ENCODE results near the gene CKMT1B.
"Not testable (repeated sequence)": the region's sequence is repeated elsewhere in the genome, so short reads cannot be mapped to it uniquely, and the experiment has no call there.

CKMT1B gene

DNA sequence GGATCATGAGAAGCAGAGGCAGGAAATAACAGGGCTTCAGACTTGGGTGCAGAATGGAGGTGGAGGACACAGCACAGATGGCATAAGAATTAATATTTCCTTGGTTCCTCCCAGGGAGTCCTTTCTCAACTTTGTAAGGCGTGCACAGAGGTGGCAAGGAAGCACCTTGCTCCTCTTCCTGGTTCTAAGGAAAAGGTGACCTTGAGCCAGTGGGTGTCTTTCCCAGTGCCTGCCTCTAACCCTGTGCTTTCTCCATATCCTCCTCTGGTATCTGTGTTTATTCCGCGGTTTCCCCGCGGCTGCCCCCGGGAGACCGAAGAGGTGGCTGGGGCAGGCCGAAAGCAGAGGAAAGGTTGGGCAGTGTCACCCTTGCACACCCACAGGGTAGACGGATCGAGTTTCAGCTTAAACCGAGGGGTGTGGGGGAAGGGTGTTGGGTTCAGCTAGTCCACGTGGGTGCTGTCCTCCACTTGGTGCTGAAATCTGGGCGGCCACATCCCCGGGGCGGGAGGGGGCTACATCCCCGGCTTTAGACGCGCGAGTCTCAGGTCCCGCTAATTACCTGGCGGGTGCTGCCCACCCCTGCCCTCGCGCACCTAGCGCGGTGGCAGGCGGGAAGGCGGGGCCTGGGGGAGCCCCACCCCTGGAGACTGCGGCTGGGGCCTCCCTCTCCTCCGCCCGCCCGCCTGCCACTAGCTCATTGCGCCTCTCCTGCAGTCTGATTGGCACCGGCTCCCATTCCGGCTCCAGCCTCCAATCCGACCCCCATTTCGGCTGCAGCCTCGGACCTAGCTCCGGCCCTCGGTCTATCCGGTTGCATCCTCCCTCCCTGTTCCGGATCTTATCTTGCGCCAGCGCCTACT, at the start of gene CKMT1B:
TSS of gene CKMT1B (plus strand) at position 700 of the 863 bp plus-strand sequence. CDS start 192 bp downstream, outside the sequence.
- DNase-seq (ENCODE audit: low read depth), result not testable (repeated sequence)

GRCh38 chr15:43544266-43544665, 49.6 kb upstream of the CKMT1B start:
- DNase-seq (ENCODE audit: low read depth), result no peak

DNA sequence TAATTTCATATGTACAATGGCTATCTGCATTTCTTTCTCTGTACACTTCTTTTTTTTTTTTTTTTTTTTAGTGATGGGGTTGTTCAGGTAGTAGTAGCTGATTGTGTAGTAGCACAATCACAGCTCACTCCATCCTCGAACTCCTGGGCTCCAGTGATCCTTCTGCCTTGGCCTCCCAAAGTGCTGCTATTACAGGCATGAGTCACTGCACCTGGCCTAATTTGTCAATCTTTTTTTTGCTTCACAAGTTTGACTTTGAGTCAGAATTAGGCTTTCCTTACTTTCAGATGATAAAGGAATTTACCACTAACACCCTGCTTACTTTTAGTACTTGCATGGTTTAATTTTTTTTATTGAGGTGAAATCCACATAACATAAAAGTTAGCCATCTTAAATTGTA, 48.4 kb upstream of the CKMT1B start:
- no peak for DNase-seq (ENCODE audit: low read depth)

DNA sequence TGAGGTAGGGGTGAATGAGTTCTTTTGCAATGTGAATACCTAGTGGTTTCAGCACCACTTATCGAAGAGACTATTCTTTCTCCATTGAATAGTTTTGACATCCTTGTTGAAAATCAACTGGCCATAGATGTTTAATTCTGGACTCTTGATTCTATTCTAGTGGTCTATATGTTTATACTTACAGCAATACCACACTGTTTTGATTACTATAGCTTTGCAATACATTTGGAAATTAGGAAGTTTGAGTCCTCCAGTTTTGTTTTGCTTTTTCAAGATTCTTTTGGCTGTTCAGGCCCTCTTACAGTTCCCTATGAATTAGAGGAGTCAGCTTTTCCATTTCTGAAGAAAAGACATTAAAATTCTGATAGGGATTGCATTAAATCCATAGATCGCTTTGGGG, 46.3 kb upstream of the CKMT1B start:
- no peak for DNase-seq (ENCODE audit: low read depth)

DNA sequence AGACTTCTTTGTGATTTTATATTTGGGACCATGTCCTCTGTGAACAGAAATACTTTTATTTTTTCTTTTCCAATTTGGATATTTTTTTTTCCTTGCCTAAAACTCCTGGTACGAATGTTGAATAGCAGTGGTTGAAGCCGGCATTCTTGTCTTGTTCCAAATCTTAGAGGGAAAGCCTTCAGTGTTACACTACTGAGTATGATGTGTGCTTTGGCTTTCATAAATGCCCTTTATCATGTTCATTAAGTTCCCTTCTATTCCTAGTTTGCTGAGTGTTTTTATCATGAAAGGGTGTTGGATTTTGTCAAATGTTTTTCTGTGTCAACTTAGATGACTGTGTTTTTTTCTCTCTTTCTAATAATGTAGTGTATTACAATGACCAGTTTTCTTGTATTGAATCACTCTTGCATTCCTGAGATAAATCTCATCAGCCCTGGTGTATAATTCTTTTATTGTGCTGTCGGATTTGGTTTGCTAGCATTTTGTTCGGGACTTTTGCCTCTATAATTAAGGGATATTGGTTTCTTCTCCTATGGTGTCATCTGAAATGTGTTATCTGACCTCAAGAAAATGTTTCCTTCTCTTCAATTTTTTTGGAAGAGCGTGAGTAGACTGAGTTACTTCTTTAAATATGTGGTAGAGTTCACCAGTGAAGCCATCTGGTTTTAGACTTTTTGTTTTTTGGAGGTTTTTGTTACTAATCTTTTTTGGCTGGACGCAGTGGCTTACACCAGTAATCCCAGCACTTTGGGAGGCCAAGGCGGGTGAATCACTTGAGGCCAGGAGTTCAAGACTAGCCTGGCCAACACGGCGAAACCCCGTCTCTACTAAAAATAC, 43.1 kb upstream of the CKMT1B start:
- DNase-seq (ENCODE audit: low read depth), result no peak

DNA sequence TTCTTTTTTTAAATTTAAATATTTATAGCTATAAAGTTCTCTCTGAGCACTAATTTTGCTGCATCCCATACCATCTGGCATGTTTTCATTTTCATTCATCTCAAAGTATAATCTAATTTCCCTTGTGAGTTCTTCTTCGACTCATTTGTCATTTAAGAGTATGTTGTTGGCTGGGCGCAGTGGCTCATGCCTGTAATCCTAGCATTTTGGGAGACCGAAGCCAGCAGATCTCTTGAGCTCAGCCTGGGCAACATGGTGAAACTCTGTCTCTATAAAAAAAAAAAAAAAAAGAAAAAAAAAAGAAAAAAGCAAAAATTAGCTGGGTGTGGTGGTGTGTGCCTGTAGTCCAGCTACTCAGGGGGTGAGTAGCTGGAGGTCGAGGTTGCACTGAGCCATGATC, 41.6 kb upstream of the CKMT1B start:
- no peak for DNase-seq (ENCODE audit: low read depth)

DNA sequence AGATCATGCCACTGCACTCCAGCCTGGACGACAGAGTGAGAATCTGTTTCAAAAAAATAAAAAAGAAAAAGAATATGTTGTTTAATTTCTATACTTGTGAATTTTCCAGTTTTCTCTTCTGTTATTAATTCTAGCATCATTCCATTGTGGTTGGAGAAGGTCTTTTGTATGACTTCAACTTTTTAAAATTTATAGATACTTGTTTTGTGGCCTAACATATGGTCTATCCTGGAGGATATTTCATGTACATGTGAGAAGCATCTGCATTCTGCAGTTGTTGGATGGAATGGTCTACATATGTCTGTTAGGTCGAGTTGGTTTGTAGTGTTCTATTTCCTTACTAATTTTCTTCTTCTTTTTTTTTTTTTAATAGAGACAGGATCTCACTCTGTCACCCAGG, 40.8 kb upstream of the CKMT1B start:
- DNase-seq (ENCODE audit: low read depth), result no peak

GRCh38 chr15:43562753-43563152, 31.1 kb upstream of the CKMT1B start:
- DNase-seq (ENCODE audit: low read depth), result not testable (repeated sequence)

GRCh38 chr15:43563793-43564192, 30.0 kb upstream of the CKMT1B start:
- not testable (repeated sequence) for DNase-seq (ENCODE audit: low read depth)

DNA sequence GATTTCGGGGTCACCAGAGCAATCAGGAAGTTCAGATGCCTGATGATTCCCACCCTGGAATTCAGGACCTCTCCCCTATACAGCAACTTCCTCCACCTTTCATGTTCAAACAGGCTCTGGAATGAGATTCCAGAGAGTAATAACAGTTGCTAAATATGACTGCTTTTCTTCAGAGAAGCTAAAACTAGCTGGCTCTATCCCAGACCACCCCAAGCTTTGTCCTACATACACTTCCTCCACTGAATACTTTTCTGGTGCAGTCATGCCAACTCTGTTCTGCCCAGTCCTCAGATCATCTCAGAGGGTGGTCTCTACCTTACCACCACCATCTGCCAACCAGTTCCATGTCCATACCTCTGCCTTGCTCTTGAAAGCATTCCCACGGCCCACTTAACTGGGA, 27.2 kb upstream of the CKMT1B start:
- not testable (repeated sequence) for DNase-seq (ENCODE audit: low read depth)

GRCh38 chr15:43574607-43575006, 19.2 kb upstream of the CKMT1B start:
- not testable (repeated sequence) for DNase-seq (ENCODE audit: low read depth)

GRCh38 chr15:43589778-43590466, 3.9 kb upstream of the CKMT1B start, which contains the start of gene PPIP5K1:
PPIP5K1 (minus strand) TSS chr15:43590208; CDS start chr15:43584504, 5,704 bp downstream.
- DNase-seq (ENCODE audit: low read depth), result not testable (repeated sequence)

- not testable (repeated sequence) for DNase-seq (ENCODE audit: low read depth)
Observed at GRCh38 chr15:43592841-43593240, 986 bp upstream of the CKMT1B start.

DNA sequence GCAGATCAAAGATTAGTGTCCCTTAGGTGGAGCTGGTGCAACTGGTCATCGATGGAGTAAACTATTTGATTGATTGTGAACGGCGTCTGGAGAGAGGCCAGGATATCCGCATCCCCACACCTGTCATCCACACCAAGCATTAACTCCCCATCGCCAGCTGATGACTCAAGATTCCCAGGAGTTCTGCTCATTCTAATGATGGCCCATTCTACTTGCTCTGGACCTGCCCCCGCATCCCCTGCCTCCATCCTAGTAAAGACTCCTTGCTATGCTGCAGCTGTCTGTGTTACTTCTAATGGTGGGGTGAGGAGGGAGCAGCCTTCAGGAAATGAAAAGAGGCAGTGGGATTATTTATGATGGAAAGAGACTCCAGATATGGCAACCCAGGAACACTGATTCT, 5.3 kb downstream of the CKMT1B start:
- not testable (repeated sequence) for DNase-seq (ENCODE audit: low read depth)

DNA sequence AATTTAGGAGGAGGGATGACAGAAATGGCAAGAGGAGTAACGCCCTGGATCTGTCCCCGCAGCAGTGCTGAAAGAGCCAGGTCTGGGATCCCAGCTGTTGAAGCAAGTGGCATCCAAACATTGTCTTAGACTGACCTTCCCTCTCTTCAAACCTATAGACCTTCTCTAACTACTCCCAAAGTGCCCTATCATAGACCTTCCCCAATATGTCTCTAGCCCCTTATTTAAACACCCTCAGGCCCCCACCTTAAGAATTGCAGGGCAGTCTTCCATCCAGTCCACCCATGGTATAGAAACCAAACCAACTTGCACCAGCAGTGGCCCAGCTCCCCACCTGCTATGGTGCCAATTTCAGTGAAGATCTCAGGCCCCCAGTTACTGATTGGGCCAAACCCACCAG, 6.4 kb downstream of the CKMT1B start:
- DNase-seq (ENCODE audit: low read depth), result not testable (repeated sequence)

DNA sequence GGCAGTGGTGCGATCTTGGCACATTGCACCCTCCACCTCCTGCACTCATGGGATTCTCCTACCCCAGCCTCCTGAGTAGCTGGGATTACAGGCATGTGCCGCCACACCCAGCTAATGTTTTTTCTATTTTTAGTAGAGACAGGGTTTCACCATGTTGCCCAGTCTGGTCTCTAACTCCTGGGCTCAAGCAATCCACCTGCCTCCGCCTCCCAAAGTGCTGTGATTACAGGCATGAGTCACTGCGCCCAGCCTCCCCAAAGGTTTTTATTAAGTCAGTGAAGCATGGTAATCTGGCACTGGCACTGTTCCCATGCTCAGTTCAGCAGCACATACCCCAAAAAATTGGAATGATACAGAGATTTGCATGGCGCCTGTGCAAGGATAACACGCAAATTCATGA, 8.4 kb downstream of the CKMT1B start:
- not testable (repeated sequence) for DNase-seq (ENCODE audit: low read depth)

- DNase-seq (ENCODE audit: low read depth), result not testable (repeated sequence)
Observed at GRCh38 chr15:43617750-43618149, 23.9 kb downstream of the CKMT1B start.

DNA sequence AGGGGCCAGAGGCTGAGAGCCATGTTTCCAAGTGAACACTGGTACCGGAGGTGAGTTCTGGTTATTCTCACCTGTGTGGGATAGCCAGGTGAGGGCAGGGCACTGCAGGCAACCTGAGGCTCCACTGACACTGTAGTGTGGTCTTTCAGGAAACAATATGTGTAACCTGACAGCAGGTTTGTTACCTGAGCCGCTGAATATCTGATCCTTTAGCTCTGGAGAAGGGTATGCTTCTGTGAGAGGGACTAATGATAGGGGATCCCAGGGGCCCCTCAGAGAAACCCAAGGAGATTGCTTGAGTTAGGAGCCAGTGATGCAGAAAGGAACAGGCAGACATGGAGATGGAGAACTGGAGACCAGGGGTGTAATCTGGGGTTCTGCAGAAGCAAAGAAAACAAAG, 24.9 kb downstream of the CKMT1B start, which contains the start of gene STRC:
TSS of gene STRC (minus strand) at position 101 of the 400 bp plus-strand sequence. CDS start at position 23, 78 bp downstream.
- not testable (repeated sequence) for DNase-seq (ENCODE audit: low read depth)

- not testable (repeated sequence) for DNase-seq (ENCODE audit: low read depth)
Observed at GRCh38 chr15:43622068-43622799, 28.4 kb downstream of the CKMT1B start.

- DNase-seq (ENCODE audit: low read depth), result no peak
Observed at GRCh38 chr15:43625106-43625505, 31.3 kb downstream of the CKMT1B start.

DNA sequence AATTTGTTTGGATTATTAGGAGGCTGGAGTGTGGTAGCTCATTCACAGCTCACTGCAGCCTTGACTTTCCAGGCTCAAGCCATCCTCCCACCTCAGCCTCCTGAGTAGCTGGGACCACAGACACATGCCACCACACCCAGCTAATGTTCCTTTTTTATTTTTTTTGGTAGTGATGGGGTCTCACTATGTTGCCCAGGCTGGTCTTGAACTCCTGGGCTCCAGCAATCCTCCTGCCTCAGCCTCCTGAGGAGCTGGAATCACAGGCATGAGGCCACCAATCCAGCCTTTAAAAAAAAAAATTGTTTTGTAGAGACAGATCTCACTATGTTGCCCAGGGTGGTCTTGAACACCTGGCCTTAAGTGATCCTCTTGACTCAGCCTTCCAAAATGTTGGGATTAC, 33.1 kb downstream of the CKMT1B start:
- DNase-seq (ENCODE audit: low read depth), result not testable (repeated sequence)

Data from stimulated activated CD4-positive, alpha-beta T cell treated with anti-CD3 and anti-CD28 coated beads, Interleukin-2, amount 100 ng/mL, for 4 hours (primary cell).